ENCODE results near the gene MRPL12.
A peak's percentile ranks its signal among the peaks of the same experiment; 100 is the strongest.

Gene MRPL12

DNA sequence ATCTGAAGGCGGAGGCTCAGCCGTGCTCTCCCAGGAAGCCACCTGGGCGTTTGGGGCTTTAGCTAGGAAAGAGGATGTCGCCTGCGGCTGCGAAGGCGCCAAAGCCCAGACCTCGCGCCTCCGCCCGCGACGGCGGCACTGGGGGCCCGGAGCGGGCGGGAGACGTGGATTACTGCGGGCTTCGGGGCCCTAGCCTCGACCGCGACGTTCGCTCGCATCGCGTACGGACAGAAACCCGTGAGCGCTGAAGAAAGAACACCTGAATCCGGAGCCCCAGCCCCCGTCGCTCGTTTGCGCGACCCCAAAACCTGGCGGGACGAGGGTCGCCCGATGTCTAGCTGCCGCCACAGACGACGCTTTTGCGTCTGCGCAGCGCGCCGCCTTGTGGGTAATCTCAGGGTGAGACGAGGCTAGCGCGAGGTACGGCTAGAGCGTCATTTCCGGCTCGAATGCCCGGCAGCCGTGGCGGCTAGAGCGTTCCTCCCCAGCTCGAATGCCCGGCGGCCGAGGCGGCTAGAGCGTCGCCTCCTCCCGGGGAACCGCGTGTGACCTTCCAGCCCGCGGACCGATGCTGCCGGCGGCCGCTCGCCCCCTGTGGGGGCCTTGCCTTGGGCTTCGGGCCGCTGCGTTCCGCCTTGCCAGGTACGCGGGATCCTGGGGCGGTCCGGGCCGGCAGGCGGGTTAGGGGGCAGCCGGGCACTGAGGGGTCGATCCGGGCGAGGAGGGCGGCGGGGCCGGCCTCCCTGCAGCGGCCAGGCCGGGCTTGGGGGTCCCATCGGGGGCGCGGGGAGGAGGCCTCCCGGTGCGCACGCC is at the start of gene MRPL12:
Gene MRPL12, plus strand, starts transcription at position 434 of the 813 bp plus-strand sequence. Its CDS starts 135 bp downstream, at position 569.
- TF ChIP-seq, protein P1, sequence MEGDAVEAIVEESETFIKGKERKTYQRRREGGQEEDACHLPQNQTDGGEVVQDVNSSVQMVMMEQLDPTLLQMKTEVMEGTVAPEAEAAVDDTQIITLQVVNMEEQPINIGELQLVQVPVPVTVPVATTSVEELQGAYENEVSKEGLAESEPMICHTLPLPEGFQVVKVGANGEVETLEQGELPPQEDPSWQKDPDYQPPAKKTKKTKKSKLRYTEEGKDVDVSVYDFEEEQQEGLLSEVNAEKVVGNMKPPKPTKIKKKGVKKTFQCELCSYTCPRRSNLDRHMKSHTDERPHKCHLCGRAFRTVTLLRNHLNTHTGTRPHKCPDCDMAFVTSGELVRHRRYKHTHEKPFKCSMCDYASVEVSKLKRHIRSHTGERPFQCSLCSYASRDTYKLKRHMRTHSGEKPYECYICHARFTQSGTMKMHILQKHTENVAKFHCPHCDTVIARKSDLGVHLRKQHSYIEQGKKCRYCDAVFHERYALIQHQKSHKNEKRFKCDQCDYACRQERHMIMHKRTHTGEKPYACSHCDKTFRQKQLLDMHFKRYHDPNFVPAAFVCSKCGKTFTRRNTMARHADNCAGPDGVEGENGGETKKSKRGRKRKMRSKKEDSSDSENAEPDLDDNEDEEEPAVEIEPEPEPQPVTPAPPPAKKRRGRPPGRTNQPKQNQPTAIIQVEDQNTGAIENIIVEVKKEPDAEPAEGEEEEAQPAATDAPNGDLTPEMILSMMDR (IDR thresholded peaks at IDR 0.05; ENCODE audit: low read length, missing control alignments): no peak
- H3K4me3 ChIP-seq (replicated peaks; ENCODE audit: low read depth, low read length): peak within 1 kb of the TSS; percentile 88
- DNase-seq (ENCODE audit: low read depth): peak; percentile 94

DNA sequence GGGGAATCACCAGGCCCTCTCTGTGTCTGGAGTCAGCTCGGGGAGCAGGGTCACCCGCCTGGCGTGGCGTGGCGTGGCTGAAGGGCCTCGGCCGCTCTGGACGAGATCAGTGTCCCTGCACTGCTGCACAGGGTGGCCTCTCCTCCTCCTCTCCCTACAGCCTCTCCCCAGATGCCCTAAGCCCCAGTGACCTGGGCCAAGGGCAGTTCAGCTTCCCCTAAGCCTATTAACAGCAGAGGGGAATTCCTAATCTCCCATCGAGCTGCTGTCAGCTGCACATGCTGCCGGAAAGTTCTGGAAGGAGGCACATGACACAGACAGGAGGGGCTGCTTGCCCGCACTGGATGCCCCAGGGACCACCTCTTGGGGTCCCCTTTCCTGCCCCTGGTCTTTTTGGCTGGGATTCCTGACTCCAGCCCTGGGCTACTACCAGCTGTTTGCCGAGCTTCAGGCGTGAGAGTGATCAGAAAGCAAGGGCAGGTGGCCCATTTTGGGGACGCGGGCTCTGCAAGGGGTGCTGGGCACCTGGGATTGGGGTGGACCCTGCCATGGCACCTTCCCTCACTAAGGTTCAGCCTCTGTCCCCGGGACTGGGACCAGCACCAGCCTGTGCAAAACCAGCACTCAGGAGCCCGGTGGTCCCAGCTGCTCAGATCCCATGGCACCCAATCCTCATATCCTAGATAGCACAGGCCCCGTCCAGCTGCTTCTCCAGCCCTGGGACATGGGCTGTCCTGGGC is 47.6 kb upstream of the MRPL12 start:
- no peak for DNase-seq (ENCODE audit: low read depth)
- H3K4me3 ChIP-seq (replicated peaks; ENCODE audit: low read depth, low read length): no peak overlapping the region
- TF ChIP-seq, protein P1 (IDR thresholded peaks at IDR 0.05; ENCODE audit: low read length, missing control alignments): no peak

GRCh38 chr17:81656118-81656743 is 46.9 kb upstream of the MRPL12 start, which contains the start of gene PDE6G:
Gene PDE6G, minus strand, starts transcription at chr17:81656542. Its CDS starts 3,237 bp downstream, at chr17:81653305.
- H3K4me3 ChIP-seq (replicated peaks; ENCODE audit: low read depth, low read length): no peak within 1 kb of the TSS
- no peak for DNase-seq (ENCODE audit: low read depth)
- TF ChIP-seq, protein P1 (IDR thresholded peaks at IDR 0.05; ENCODE audit: low read length, missing control alignments): no peak

GRCh38 chr17:81656835-81657234 is 46.3 kb upstream of the MRPL12 start:
- no peak overlapping the region for H3K4me3 ChIP-seq (replicated peaks; ENCODE audit: low read depth, low read length)
- TF ChIP-seq, protein P1 (IDR thresholded peaks at IDR 0.05; ENCODE audit: low read length, missing control alignments): no peak
- DNase-seq (ENCODE audit: low read depth): peak; percentile 15

GRCh38 chr17:81659038-81659437 is 44.1 kb upstream of the MRPL12 start:
- H3K4me3 ChIP-seq (replicated peaks; ENCODE audit: low read depth, low read length): no peak overlapping the region
- DNase-seq (ENCODE audit: low read depth): no peak
- TF ChIP-seq, protein P1 (IDR thresholded peaks at IDR 0.05; ENCODE audit: low read length, missing control alignments): no peak

DNA sequence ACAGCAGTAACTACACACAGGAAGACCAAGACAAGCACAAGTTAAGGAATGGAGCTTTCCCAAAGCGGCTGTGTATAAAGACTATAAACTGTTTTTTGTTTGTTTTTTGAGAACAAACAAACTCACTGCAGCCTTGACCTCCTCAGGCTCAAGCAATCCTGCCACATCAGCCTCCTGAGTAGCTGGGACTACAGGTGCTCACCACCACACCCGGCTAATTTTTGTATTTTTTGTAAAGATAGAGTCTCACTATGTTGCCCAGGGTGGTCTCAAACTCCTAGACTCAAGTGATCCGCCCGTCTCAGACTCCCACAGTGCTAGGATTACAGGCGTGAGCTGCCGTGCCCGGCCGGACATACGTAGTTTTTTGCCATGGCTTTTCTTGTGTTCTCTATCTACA is 42.7 kb upstream of the MRPL12 start:
- DNase-seq (ENCODE audit: low read depth): no peak
- no peak overlapping the region for H3K4me3 ChIP-seq (replicated peaks; ENCODE audit: low read depth, low read length)
- TF ChIP-seq, protein P1 (IDR thresholded peaks at IDR 0.05; ENCODE audit: low read length, missing control alignments): no peak
